SU-DHL-6 (cell line): ENCODE measurements around the gene SNPH.
"Not testable (repeated sequence)": the region's sequence is repeated elsewhere in the genome, so short reads cannot be mapped to it uniquely, and the experiment has no call there.

ENCODE experiments used
- H2AFZ ChIP-seq: fragments of 200-600 bp; sonication (generic); 2 replicates; pipeline ENCODE4 v1.6.1; 2014; ENCODE audit warnings: low read depth, mild to moderate bottlenecking, moderate library complexity, mixed read lengths, antibody characterized with exemption, low read length; ENCODE audit not compliant: severe bottlenecking
- H3F3A ChIP-seq: fragments of 200-600 bp; shearing (Covaris generic); 2 replicates; pipeline ENCODE4 v1.6.0; 2016; ENCODE audit warnings: antibody characterized with exemption, mild to moderate bottlenecking; ENCODE audit not compliant: insufficient read depth
- H3K27ac ChIP-seq: fragments of 200-600 bp; sonication (generic); 2 replicates; pipeline ENCODE4 v1.5.1; 2016; ENCODE audit warnings: low read depth, mild to moderate bottlenecking, low read length, moderate library complexity, mixed read lengths
- H3K27me3 ChIP-seq: fragments of 200-600 bp; sonication (generic), shearing (Covaris generic); 2 replicates; pipeline ENCODE4 v1.6.0; 2014; ENCODE audit warnings: mild to moderate bottlenecking, low read length
- H3K36me3 ChIP-seq: fragments of 200-600 bp; sonication (generic); 2 replicates; pipeline ENCODE4 v1.6.1; 2014; ENCODE audit warnings: mild to moderate bottlenecking, low read length, mixed read lengths
- H3K4me2 ChIP-seq: fragments of 300-600, 200-600 bp; shearing (Covaris generic), sonication (generic); 2 replicates; pipeline ENCODE4 v1.6.0; 2014; ENCODE audit warnings: low read length, low read depth, mild to moderate bottlenecking; ENCODE audit not compliant: poor library complexity, severe bottlenecking
- H3K4me3 ChIP-seq: fragments of 200-600 bp; sonication (generic); 2 replicates; pipeline ENCODE4 v1.5.1; 2014; ENCODE audit warnings: antibody characterized with exemption, low read length, mild to moderate bottlenecking, mixed read lengths; ENCODE audit not compliant: insufficient read depth, poor library complexity, severe bottlenecking
- H3K79me2 ChIP-seq: fragments of 200-600 bp; sonication (generic); 2 replicates; pipeline ENCODE4 v1.6.1; 2014; ENCODE audit warnings: mild to moderate bottlenecking, low read length, moderate library complexity; ENCODE audit not compliant: insufficient read depth
- H3K9ac ChIP-seq: fragments of 200-600 bp; sonication (generic); 2 replicates; pipeline ENCODE4 v1.7.0; 2014; ENCODE audit warnings: mild to moderate bottlenecking, low read length
- H3K9me2 ChIP-seq: fragments of 200-600 bp; sonication (generic); replicated peaks from 2 replicates; pipeline ENCODE4 v1.6.1; 2014; ENCODE audit warnings: low read length; ENCODE audit not compliant: insufficient read depth
- H3K9me3 ChIP-seq: fragments of 200-600 bp; sonication (generic); 2 replicates; pipeline ENCODE4 v1.6.1; 2014; ENCODE audit warnings: low read length, mixed read lengths; ENCODE audit not compliant: insufficient read depth
- H4K20me1 ChIP-seq: fragments of 200-600 bp; sonication (generic); 2 replicates; pipeline ENCODE4 v1.6.1; 2014; ENCODE audit warnings: low read depth, mild to moderate bottlenecking, antibody characterized with exemption, low read length, moderate library complexity, mixed read lengths
- CTCF ChIP-seq: fragments of 200-600 bp; sonication (generic); IDR thresholded peaks from one replicate; pipeline ENCODE4 v1.5.1; 2017; ENCODE audit warnings: antibody characterized with exemption, mild to moderate bottlenecking, low read length, moderate library complexity; ENCODE audit not compliant: insufficient read depth, poor library complexity, severe bottlenecking
- EZH2phosphoT487 ChIP-seq: fragments of 200-600 bp; sonication (generic), shearing (Covaris generic); conservative IDR thresholded peaks from 2 replicates; pipeline ENCODE4 v1.6.1; 2018; ENCODE audit warnings: mild to moderate bottlenecking, antibody characterized with exemption, low read length, moderate library complexity, mixed read lengths

SNPH gene

GRCh38 chr20:1266167-1266973, at the start of gene SNPH:
Gene SNPH, plus strand, starts transcription at chr20:1266294. Its CDS starts 29,946 bp downstream, at chr20:1296240.
- H3F3A ChIP-seq = no peaks in the 10 kb centered on the region
- H3K27me3 ChIP-seq = no peaks in the 10 kb centered on the region
- no peaks in the 10 kb centered on the region for H3K79me2 ChIP-seq
- H4K20me1 ChIP-seq = no peaks in the 10 kb centered on the region
- TF ChIP-seq CTCF (no peak), EZH2phosphoT487 (no peak)
- no peaks in the 10 kb centered on the region for H3K9me2 ChIP-seq
- peak within 1 kb of the TSS; percentile 33 for H3K4me3 ChIP-seq
- peak within 1 kb of the TSS; percentile 35 for H3K4me2 ChIP-seq
- no peak within 1 kb of the TSS for H3K27ac ChIP-seq
- 0 out of 2 replicates have a peak within 1 kb of the TSS, but pooled peaks have one; percentile 14 for H3K9ac ChIP-seq
- H3K9me3 ChIP-seq = no peaks in the 10 kb centered on the region
- no peaks in the 10 kb centered on the region for H3K36me3 ChIP-seq
- peak within 1 kb of the TSS; percentile 60 for H2AFZ ChIP-seq

- not testable (repeated sequence) for H3K4me3 ChIP-seq, H2AFZ ChIP-seq, H3K79me2 ChIP-seq, H3K36me3 ChIP-seq, H3K27me3 ChIP-seq, H3F3A ChIP-seq, H3K9ac ChIP-seq, H3K9me3 ChIP-seq, H4K20me1 ChIP-seq, H3K27ac ChIP-seq, H3K9me2 ChIP-seq, H3K4me2 ChIP-seq
Observed at GRCh38 chr20:1216527-1217427, 49.3 kb upstream of the SNPH start.

GRCh38 chr20:1222750-1223149, 43.3 kb upstream of the SNPH start:
- not testable (repeated sequence) for H4K20me1 ChIP-seq, H2AFZ ChIP-seq, H3K79me2 ChIP-seq, H3F3A ChIP-seq, H3K27me3 ChIP-seq, H3K4me2 ChIP-seq, H3K4me3 ChIP-seq, H3K27ac ChIP-seq, H3K9me2 ChIP-seq, H3K36me3 ChIP-seq, H3K9me3 ChIP-seq, H3K9ac ChIP-seq

- H4K20me1 ChIP-seq = no peaks in the 10 kb centered on the region
- H3K27me3 ChIP-seq = no peaks in the 10 kb centered on the region
- H3K79me2 ChIP-seq = no peaks in the 10 kb centered on the region
- no peaks in the 10 kb centered on the region for H3K9me3 ChIP-seq
- TF ChIP-seq EZH2phosphoT487 (no peak), CTCF (no peak)
- no peaks in the 10 kb centered on the region for H3F3A ChIP-seq
- H3K4me2 ChIP-seq = no peak overlapping the region
- no peaks in the 10 kb centered on the region for H3K9me2 ChIP-seq
- H3K36me3 ChIP-seq = no peaks in the 10 kb centered on the region
- no peak overlapping the region for H3K9ac ChIP-seq
- no peak overlapping the region for H3K27ac ChIP-seq
- H3K4me3 ChIP-seq = no peak overlapping the region
- no peak overlapping the region for H2AFZ ChIP-seq
Observed at GRCh38 chr20:1224205-1224890, 41.7 kb upstream of the SNPH start.
